DND-41 (cell line): ENCODE results near the gene ACOXL.

Source experiments
- ATAC-seq: fragments of 200-7000 bp; cut with Tn5 transposase; 3 replicates; pipeline ENCODE4 v1.9.1; 2021; ENCODE audit warnings: low read depth; ENCODE audit not compliant: insufficient read depth
- DNase-seq: peaks from one replicate; pipeline ENCODE4 v3.0.0-alpha.2; 2020
- H2AFZ ChIP-seq: 2 replicates; pipeline ENCODE4 v1.6.0; 2012; ENCODE audit warnings: low read depth, low read length
- H3K27ac ChIP-seq: 2 replicates; pipeline ENCODE4 v1.5.1; 2012; ENCODE audit warnings: low read length, inconsistent platforms
- H3K27me3 ChIP-seq: fragments of 200-600 bp; sonication (generic); 2 replicates; pipeline ENCODE4 v1.6.0; 2012; ENCODE audit warnings: low read length, mild to moderate bottlenecking, inconsistent platforms; ENCODE audit not compliant: insufficient read depth, poor library complexity
- H3K36me3 ChIP-seq: 2 replicates; pipeline ENCODE4 v1.5.1; 2012; ENCODE audit warnings: low read length, inconsistent platforms; ENCODE audit not compliant: insufficient read depth
- H3K4me1 ChIP-seq: 2 replicates; pipeline ENCODE4 v1.5.1; 2012; ENCODE audit warnings: mild to moderate bottlenecking, low read length; ENCODE audit not compliant: insufficient read depth
- H3K4me2 ChIP-seq: 2 replicates; pipeline ENCODE4 v1.6.0; 2012; ENCODE audit warnings: mild to moderate bottlenecking, moderate library complexity, low read length, inconsistent platforms; ENCODE audit not compliant: insufficient read depth
- H3K4me3 ChIP-seq, 2 experiments: fragments of 200-600 bp in 1 of 2; shearing (Covaris generic) in 1 of 2; 2 replicates each; pipeline ENCODE4 v1.5.1; 2012 to 2016; ENCODE audit warnings: inconsistent platforms in 2 of 2, low read length in 2 of 2, mild to moderate bottlenecking in 2 of 2, low read depth in 1 of 2, moderate library complexity in 1 of 2
- H3K79me2 ChIP-seq: 2 replicates; pipeline ENCODE4 v1.6.0; 2012; ENCODE audit warnings: low read length, inconsistent platforms; ENCODE audit not compliant: insufficient read depth
- H3K9ac ChIP-seq: 2 replicates; pipeline ENCODE4 v1.6.0; 2012; ENCODE audit warnings: low read depth, mild to moderate bottlenecking, inconsistent platforms, low read length, moderate library complexity
- H3K9me3 ChIP-seq: 2 replicates; pipeline ENCODE4 v1.5.1; 2012; ENCODE audit warnings: low read length, moderate library complexity, mild to moderate bottlenecking, inconsistent platforms; ENCODE audit not compliant: insufficient read depth, severe bottlenecking
- H4K20me1 ChIP-seq: 2 replicates; pipeline ENCODE4 v1.6.0; 2012; ENCODE audit warnings: low read length; ENCODE audit not compliant: insufficient read depth
- EZH2 ChIP-seq: IDR thresholded peaks from 3 replicates; pipeline ENCODE4 v1.6.1; 2012; ENCODE audit warnings: borderline replicate concordance, low read depth, mild to moderate bottlenecking, moderate library complexity, low read length, inconsistent platforms; ENCODE audit not compliant: severe bottlenecking
- TF ChIP-seq, protein P1 (sequence below): IDR thresholded peaks from 2 replicates; pipeline ENCODE4 v1.5.1; 2012; ENCODE audit warnings: borderline replicate concordance, low read length, moderate library complexity, mild to moderate bottlenecking; ENCODE audit not compliant: poor library complexity, severe bottlenecking; ENCODE audit errors: extremely low read depth

ACOXL gene

DNA sequence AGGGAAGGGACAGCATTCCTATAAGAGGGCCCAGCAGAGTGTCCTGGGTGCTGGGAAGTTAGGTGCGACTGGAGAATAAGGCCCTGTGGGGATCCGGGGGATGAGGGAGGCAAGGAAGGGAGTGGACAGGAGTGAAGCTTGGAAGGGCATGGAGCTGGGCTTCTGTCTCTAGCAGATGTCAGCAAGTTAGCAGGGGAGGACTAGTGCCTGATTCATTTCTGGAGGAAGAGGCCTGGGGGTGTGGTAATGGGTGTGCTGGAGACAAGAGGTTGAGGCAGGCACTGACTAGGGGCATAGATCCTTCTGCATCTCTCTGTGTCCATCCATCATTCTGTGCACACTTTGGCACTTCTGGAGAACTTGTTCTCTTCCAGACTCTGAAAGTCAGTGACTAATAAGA lies 134.7 kb downstream of the ACOXL start:
- H3K9ac ChIP-seq, result no peak overlapping the region
- no peaks in the 10 kb centered on the region for H3K36me3 ChIP-seq
- H3K27ac ChIP-seq, result no peak overlapping the region; the same call in 1 of the 2 replicates
- H3K9me3 ChIP-seq, result no peaks in the 10 kb centered on the region
- no peaks in the 10 kb centered on the region for H3K79me2 ChIP-seq
- H3K4me2 ChIP-seq, result no peak overlapping the region
- no peaks in the 10 kb centered on the region for H3K27me3 ChIP-seq
- H3K4me3 ChIP-seq, result no peak overlapping the region
- TF ChIP-seq EZH2, result no peak
- TF ChIP-seq, protein P1, sequence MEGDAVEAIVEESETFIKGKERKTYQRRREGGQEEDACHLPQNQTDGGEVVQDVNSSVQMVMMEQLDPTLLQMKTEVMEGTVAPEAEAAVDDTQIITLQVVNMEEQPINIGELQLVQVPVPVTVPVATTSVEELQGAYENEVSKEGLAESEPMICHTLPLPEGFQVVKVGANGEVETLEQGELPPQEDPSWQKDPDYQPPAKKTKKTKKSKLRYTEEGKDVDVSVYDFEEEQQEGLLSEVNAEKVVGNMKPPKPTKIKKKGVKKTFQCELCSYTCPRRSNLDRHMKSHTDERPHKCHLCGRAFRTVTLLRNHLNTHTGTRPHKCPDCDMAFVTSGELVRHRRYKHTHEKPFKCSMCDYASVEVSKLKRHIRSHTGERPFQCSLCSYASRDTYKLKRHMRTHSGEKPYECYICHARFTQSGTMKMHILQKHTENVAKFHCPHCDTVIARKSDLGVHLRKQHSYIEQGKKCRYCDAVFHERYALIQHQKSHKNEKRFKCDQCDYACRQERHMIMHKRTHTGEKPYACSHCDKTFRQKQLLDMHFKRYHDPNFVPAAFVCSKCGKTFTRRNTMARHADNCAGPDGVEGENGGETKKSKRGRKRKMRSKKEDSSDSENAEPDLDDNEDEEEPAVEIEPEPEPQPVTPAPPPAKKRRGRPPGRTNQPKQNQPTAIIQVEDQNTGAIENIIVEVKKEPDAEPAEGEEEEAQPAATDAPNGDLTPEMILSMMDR, result no peak
- no peak overlapping the region for H2AFZ ChIP-seq
- ATAC-seq, result no peak
- no peak for DNase-seq
- no peaks in the 10 kb centered on the region for H4K20me1 ChIP-seq
- H3K4me1 ChIP-seq, result peaks cover 23% of the 10 kb centered on the region

DNA sequence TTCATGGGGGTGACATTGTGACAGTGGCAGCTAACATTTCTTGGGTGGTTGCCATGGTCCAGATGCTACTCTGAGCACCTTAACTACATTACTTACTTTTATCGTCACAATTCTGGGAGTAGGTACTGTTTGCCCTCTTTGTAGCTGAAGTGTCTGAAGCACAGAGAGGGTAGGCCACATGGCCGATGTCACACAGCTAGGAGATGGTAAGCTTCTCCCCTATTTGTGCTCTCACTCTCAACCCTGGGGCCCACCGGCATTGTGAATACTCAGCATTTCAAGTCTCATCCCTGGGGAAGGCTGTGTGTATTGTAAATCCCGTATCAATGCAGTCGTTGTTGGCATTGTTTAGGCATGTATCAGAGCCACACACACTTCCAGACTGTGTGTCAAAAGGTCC lies 136.6 kb downstream of the ACOXL start:
- H3K9me3 ChIP-seq, result no peaks in the 10 kb centered on the region
- ATAC-seq (no peak), DNase-seq (no peak)
- H2AFZ ChIP-seq, result no peak overlapping the region
- H4K20me1 ChIP-seq, result no peaks in the 10 kb centered on the region
- no peak overlapping the region for H3K4me3 ChIP-seq
- peaks cover 25% of the 10 kb centered on the region for H3K4me1 ChIP-seq
- no peak overlapping the region for H3K4me2 ChIP-seq
- H3K36me3 ChIP-seq, result no peaks in the 10 kb centered on the region
- H3K27ac ChIP-seq, result no peak overlapping the region
- no peaks in the 10 kb centered on the region for H3K79me2 ChIP-seq
- H3K9ac ChIP-seq, result no peak overlapping the region
- TF ChIP-seq EZH2, result no peak
- TF ChIP-seq, protein P1, result no peak
- no peaks in the 10 kb centered on the region for H3K27me3 ChIP-seq

DNA sequence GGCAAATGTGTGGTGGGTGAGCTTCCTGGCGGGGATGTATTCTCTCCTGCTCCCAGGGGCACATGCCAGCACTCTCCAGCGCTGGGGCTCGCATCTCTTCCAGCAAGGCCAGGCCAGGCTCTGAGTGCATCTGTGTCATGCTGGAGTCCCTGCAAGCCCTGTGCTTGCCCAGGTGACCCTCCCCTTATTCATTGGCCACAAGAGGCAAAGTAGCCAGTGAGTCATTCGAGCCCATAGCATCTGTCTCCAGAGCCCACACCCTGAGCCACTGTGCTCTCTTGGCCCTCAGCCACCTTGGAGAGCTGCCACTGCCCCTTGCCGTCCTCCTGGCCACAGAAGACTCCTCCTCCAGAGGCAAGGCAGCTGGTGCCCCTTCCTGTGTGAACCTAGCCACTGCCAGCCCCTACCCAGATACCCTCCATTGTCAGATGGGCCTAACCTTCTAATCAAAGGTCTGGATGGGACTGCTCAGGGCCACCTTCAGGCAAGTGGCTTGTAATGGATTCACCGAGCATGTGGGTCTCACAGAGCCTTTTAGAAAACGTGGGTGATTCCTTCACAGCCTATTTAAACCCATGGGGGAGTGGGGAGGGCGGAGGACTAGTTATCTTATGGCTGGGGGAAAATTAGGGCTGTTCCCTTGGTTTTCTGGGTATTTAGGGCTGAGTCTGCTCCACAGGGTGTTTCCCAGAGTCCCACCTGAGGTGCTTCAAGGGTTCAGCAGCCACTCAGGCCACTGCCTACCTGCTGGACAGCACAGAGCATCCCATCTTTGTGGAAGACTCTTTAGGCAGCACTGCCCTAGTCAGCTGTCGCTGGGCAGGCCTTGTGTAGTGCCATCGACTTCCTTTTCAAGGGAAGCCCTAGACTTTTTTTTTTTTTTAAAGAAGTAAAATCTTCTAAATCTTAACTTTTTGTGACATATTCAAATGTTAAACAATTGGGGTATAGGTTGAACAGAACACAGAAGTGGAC lies 137.4 kb downstream of the ACOXL start:
- no peak overlapping the region for H2AFZ ChIP-seq
- H3K4me3 ChIP-seq, result no peak overlapping the region
- H3K4me1 ChIP-seq, result peaks cover 23% of the 10 kb centered on the region
- no peaks in the 10 kb centered on the region for H4K20me1 ChIP-seq
- no peak for DNase-seq
- peak overlapping the region; percentile 34 for H3K27ac ChIP-seq
- no peak overlapping the region for H3K9ac ChIP-seq
- TF ChIP-seq EZH2, result no peak
- TF ChIP-seq, protein P1, result no peak
- no peaks in the 10 kb centered on the region for H3K79me2 ChIP-seq
- H3K36me3 ChIP-seq, result no peaks in the 10 kb centered on the region
- H3K27me3 ChIP-seq, result no peaks in the 10 kb centered on the region
- no peak overlapping the region for H3K4me2 ChIP-seq
- ATAC-seq, result no peak
- no peaks in the 10 kb centered on the region for H3K9me3 ChIP-seq
